OCI-LY1 (cell line): ENCODE results near the gene FFAR4.

Experiments
- H2AFZ ChIP-seq: fragments of 200-600 bp; sonication (generic), shearing (Covaris generic); 2 replicates; pipeline ENCODE4 v1.6.0; 2014; ENCODE audit warnings: antibody characterized with exemption, mild to moderate bottlenecking, low read length
- H3F3A ChIP-seq: fragments of 200-600 bp; sonication (generic), shearing (Covaris generic); 2 replicates; pipeline ENCODE4 v1.6.0; 2014; ENCODE audit warnings: mild to moderate bottlenecking, antibody characterized with exemption, low read length, moderate library complexity; ENCODE audit not compliant: insufficient read depth
- H3K27ac ChIP-seq: fragments of 200-600 bp; sonication (generic); 2 replicates; pipeline ENCODE4 v1.5.1; 2014; ENCODE audit warnings: low read length, mixed run types, mild to moderate bottlenecking, low read depth; ENCODE audit not compliant: poor library complexity, severe bottlenecking
- H3K27me3 ChIP-seq: fragments of 200-600 bp; sonication (generic); 2 replicates; pipeline ENCODE4 v1.6.0; 2014; ENCODE audit warnings: antibody characterized with exemption, mild to moderate bottlenecking, low read length, moderate library complexity; ENCODE audit not compliant: insufficient read depth
- H3K36me3 ChIP-seq: fragments of 200-600 bp; sonication (generic); 2 replicates; pipeline ENCODE4 v1.6.1; 2014; ENCODE audit warnings: mild to moderate bottlenecking, antibody characterized with exemption, low read length, moderate library complexity, mixed read lengths; ENCODE audit not compliant: insufficient read depth
- H3K4me1 ChIP-seq: fragments of 200-600 bp; sonication (generic); 2 replicates; pipeline ENCODE4 v1.5.1; 2014; ENCODE audit warnings: mild to moderate bottlenecking, low read length, moderate library complexity; ENCODE audit not compliant: insufficient read depth, severe bottlenecking
- H3K4me2 ChIP-seq: fragments of 200-600 bp; sonication (generic), shearing (Covaris generic); 2 replicates; pipeline ENCODE4 v1.6.1; 2014; ENCODE audit warnings: low read length
- H3K4me3 ChIP-seq: fragments of 200-600 bp; sonication (generic); 2 replicates; pipeline ENCODE4 v1.5.1; 2014; ENCODE audit warnings: low read length, low read depth, mild to moderate bottlenecking, mixed read lengths; ENCODE audit not compliant: poor library complexity, severe bottlenecking
- H3K79me2 ChIP-seq: fragments of 200-600 bp; shearing (Covaris generic); 2 replicates; pipeline ENCODE4 v1.6.1; 2016; ENCODE audit warnings: mixed run types, low read length, mixed read lengths; ENCODE audit not compliant: insufficient read depth
- H3K9ac ChIP-seq: fragments of 200-600 bp; sonication (generic), shearing (Covaris generic); 2 replicates; pipeline ENCODE4 v1.6.1; 2014; ENCODE audit warnings: mild to moderate bottlenecking, low read length, mixed read lengths
- H3K9me2 ChIP-seq: fragments of 200-600 bp; sonication (generic), shearing (Covaris generic); 2 replicates; pipeline ENCODE4 v1.6.1; 2014; ENCODE audit warnings: low read depth, mild to moderate bottlenecking, low read length, mixed read lengths
- H3K9me3 ChIP-seq: fragments of 200-600 bp; shearing (Covaris generic); 2 replicates; pipeline ENCODE4 v1.6.1; 2014; ENCODE audit warnings: low read length, mixed read lengths
- H4K20me1 ChIP-seq: fragments of 200-600 bp; sonication (generic), shearing (Covaris generic); 2 replicates; pipeline ENCODE4 v1.6.0; 2016; ENCODE audit warnings: mild to moderate bottlenecking, low read length; ENCODE audit not compliant: insufficient read depth
- CTCF ChIP-seq: fragments of 200-600 bp; sonication (generic), shearing (Covaris generic); IDR thresholded peaks from 2 replicates; pipeline ENCODE4 v1.5.1; 2017; ENCODE audit warnings: mild to moderate bottlenecking, antibody characterized with exemption, low read length, moderate library complexity, mixed read lengths
- EZH2 ChIP-seq: fragments of 200-600 bp; sonication (generic), shearing (Covaris generic); IDR thresholded peaks from 2 replicates; pipeline ENCODE4 v1.8.0; 2017; ENCODE audit warnings: borderline replicate concordance, mixed run types, mild to moderate bottlenecking, antibody characterized with exemption, low read length, moderate library complexity, mixed read lengths

FFAR4 gene

GRCh38 chr10:93548376-93549071 is 17.9 kb upstream of the FFAR4 start:
- no peaks in the 10 kb centered on the region for H3K4me1 ChIP-seq
- H3K27me3 ChIP-seq: no peaks in the 10 kb centered on the region
- no peak overlapping the region for H2AFZ ChIP-seq
- no peaks in the 10 kb centered on the region for H3K9me2 ChIP-seq
- H3K4me2 ChIP-seq: no peak overlapping the region
- H3K9ac ChIP-seq: no peak overlapping the region
- H3K9me3 ChIP-seq: no peaks in the 10 kb centered on the region
- no peaks in the 10 kb centered on the region for H4K20me1 ChIP-seq
- no peak for TF ChIP-seq CTCF
- TF ChIP-seq EZH2: no peak
- no peaks in the 10 kb centered on the region for H3K79me2 ChIP-seq
- H3K27ac ChIP-seq: no peak overlapping the region
- H3K4me3 ChIP-seq: no peak overlapping the region
- no peaks in the 10 kb centered on the region for H3K36me3 ChIP-seq
- no peaks in the 10 kb centered on the region for H3F3A ChIP-seq

- H3K27me3 ChIP-seq: no peaks in the 10 kb centered on the region
- no peaks in the 10 kb centered on the region for H3K9me2 ChIP-seq
- no peaks in the 10 kb centered on the region for H3K9me3 ChIP-seq
- no peak overlapping the region for H3K4me2 ChIP-seq
- no peaks in the 10 kb centered on the region for H3F3A ChIP-seq
- TF ChIP-seq EZH2 (no peak), CTCF (no peak)
- no peaks in the 10 kb centered on the region for H4K20me1 ChIP-seq
- no peak overlapping the region for H3K9ac ChIP-seq
- no peaks in the 10 kb centered on the region for H3K79me2 ChIP-seq
- H2AFZ ChIP-seq: no peak overlapping the region
- H3K27ac ChIP-seq: no peak overlapping the region
- H3K36me3 ChIP-seq: no peaks in the 10 kb centered on the region
- no peaks in the 10 kb centered on the region for H3K4me1 ChIP-seq
- H3K4me3 ChIP-seq: no peak overlapping the region
Measured at GRCh38 chr10:93550606-93551005, 15.9 kb upstream of the FFAR4 start.

GRCh38 chr10:93552780-93553179 is 13.7 kb upstream of the FFAR4 start:
- Histone ChIP-seq H3K9ac (no peak overlapping the region), H3K27ac (no peak overlapping the region), H3F3A (no peaks in the 10 kb centered on the region), H3K27me3 (no peaks in the 10 kb centered on the region), H3K36me3 (no peaks in the 10 kb centered on the region), H4K20me1 (no peaks in the 10 kb centered on the region), H3K9me3 (no peaks in the 10 kb centered on the region), H3K4me2 (no peak overlapping the region), H2AFZ (no peak overlapping the region), H3K4me1 (no peaks in the 10 kb centered on the region), H3K79me2 (no peaks in the 10 kb centered on the region), H3K9me2 (no peaks in the 10 kb centered on the region), H3K4me3 (no peak overlapping the region)
- no peak for TF ChIP-seq CTCF
- TF ChIP-seq EZH2: no peak
